ENCODE data around the gene SAFB. TPM values are rescaled to one million over a fixed set of nuclear protein-coding genes. Genes with fewer than 3 reads are reported as not detected.
A peak's percentile ranks its signal among the peaks of the same experiment; 100 is the strongest.
"Not testable (repeated sequence)": the region's sequence is repeated elsewhere in the genome, so short reads cannot be mapped to it uniquely, and the experiment has no call there.

The SAFB gene
- polyA plus RNA-seq, 1 donor from 2014 or later: 89.8 TPM

- TF ChIP-seq POLR2AphosphoS5 (IDR thresholded peaks at IDR 0.05) (peak; percentile 16), CTCF (IDR thresholded peaks at IDR 0.05; ENCODE audit: poor library complexity, severe bottlenecking) (peak; percentile 60), EZH2 (IDR thresholded peaks at IDR 0.05; ENCODE audit: borderline replicate concordance, insufficient read depth, low read length, poor library complexity, severe bottlenecking) (no peak), RAD21 (conservative IDR thresholded peaks at IDR 0.05) (no peak)
- Histone ChIP-seq H2AFZ (ENCODE audit: low read depth, low read length) (no peak overlapping the region), H3K4me2 (ENCODE audit: low read length) (no peak overlapping the region), H3K9ac (ENCODE audit: low read length) (no peak overlapping the region), H4K20me1 (ENCODE audit: insufficient read depth) (peaks cover 4% of the 10 kb centered on the region), H3K9me2 (ENCODE audit: insufficient read depth, low read length) (no peaks in the 10 kb centered on the region), H3K79me2 (replicated peaks; ENCODE audit: insufficient read depth, low read length) (peaks cover 18% of the 10 kb centered on the region), H3F3A (ENCODE audit: insufficient read depth, low read length, poor library complexity, severe bottlenecking) (no peaks in the 10 kb centered on the region), H3K27me3 (ENCODE audit: insufficient read depth, low read depth, low read length) (no peaks in the 10 kb centered on the region), H3K9me3 (ENCODE audit: low read length) (no peaks in the 10 kb centered on the region), H3K4me3 (ENCODE audit: low read length) (peak overlapping the region; percentile 56), H3K27ac (ENCODE audit: low read length) (no peak overlapping the region), H3K36me3 (ENCODE audit: insufficient read depth, low read length) (no peaks in the 10 kb centered on the region)
Measured at GRCh38 chr19:5686647-5687359, 63.9 kb downstream of the SAFB start.

- Histone ChIP-seq H3K4me3 (ENCODE audit: low read length) (peak overlapping the region; percentile 56), H3K9me3 (ENCODE audit: low read length) (no peaks in the 10 kb centered on the region), H3K9me2 (ENCODE audit: insufficient read depth, low read length) (no peaks in the 10 kb centered on the region), H3K27ac (ENCODE audit: low read length) (no peak overlapping the region), H2AFZ (ENCODE audit: low read depth, low read length) (no peak overlapping the region), H4K20me1 (ENCODE audit: insufficient read depth) (peaks cover 11% of the 10 kb centered on the region), H3K4me2 (ENCODE audit: low read length) (no peak overlapping the region), H3K27me3 (ENCODE audit: insufficient read depth, low read depth, low read length) (no peaks in the 10 kb centered on the region), H3F3A (ENCODE audit: insufficient read depth, low read length, poor library complexity, severe bottlenecking) (no peaks in the 10 kb centered on the region), H3K9ac (ENCODE audit: low read length) (no peak overlapping the region), H3K79me2 (replicated peaks; ENCODE audit: insufficient read depth, low read length) (peaks cover 20% of the 10 kb centered on the region), H3K36me3 (ENCODE audit: insufficient read depth, low read length) (no peaks in the 10 kb centered on the region)
- TF ChIP-seq POLR2AphosphoS5 (IDR thresholded peaks at IDR 0.05) (peak; percentile 5), EZH2 (IDR thresholded peaks at IDR 0.05; ENCODE audit: borderline replicate concordance, insufficient read depth, low read length, poor library complexity, severe bottlenecking) (no peak), RAD21 (conservative IDR thresholded peaks at IDR 0.05) (no peak), CTCF (IDR thresholded peaks at IDR 0.05; ENCODE audit: poor library complexity, severe bottlenecking) (peak; percentile 11), TAF1 (IDR thresholded peaks at IDR 0.05; ENCODE audit: low read depth) (no peak)
Measured at GRCh38 chr19:5687360-5688198, 64.7 kb downstream of the SAFB start.

- not testable (repeated sequence) for H3K9ac ChIP-seq (ENCODE audit: low read length); H3K27ac ChIP-seq (ENCODE audit: low read length)
- H4K20me1 ChIP-seq (ENCODE audit: insufficient read depth): peaks cover 11% of the 10 kb centered on the region
Measured at GRCh38 chr19:5688262-5688881, 65.5 kb downstream of the SAFB start.

More at GRCh38 chr19:5688262-5688881, 65.5 kb downstream of the SAFB start:
- H3K9me2 ChIP-seq (ENCODE audit: insufficient read depth, low read length); H3K27me3 ChIP-seq (ENCODE audit: insufficient read depth, low read depth, low read length); H3K4me3 ChIP-seq (ENCODE audit: low read length); H2AFZ ChIP-seq (ENCODE audit: low read depth, low read length); H3F3A ChIP-seq (ENCODE audit: insufficient read depth, low read length, poor library complexity, severe bottlenecking); H3K4me2 ChIP-seq (ENCODE audit: low read length); H3K36me3 ChIP-seq (ENCODE audit: insufficient read depth, low read length); H3K9me3 ChIP-seq (ENCODE audit: low read length): not testable (repeated sequence)
- peaks cover 15% of the 10 kb centered on the region for H3K79me2 ChIP-seq (replicated peaks; ENCODE audit: insufficient read depth, low read length)
